Spinal cord (tissue), 10 donors: ENCODE results near the gene C9. TPM values are rescaled to one million over a fixed set of nuclear protein-coding genes. Genes with fewer than 3 reads are reported as not detected.
"Not testable (repeated sequence)": the region's sequence is repeated elsewhere in the genome, so short reads cannot be mapped to it uniquely, and the experiment has no call there.

Source experiments
- DNase-seq, 6 donors: peaks; one replicate each; pipeline versions ENCODE4 v3.0.0 to v3.0.0-alpha.2; 2013 to 2015; ENCODE audit warnings: low spot score in 6 of 6, low read depth in 4 of 6
- H3K27ac ChIP-seq: one replicate; pipeline ENCODE4 v1.5.1; 2013; ENCODE audit warnings: low read depth, low read length, control low read depth
- H3K27me3 ChIP-seq: one replicate; pipeline ENCODE4 v1.6.1; 2013; ENCODE audit warnings: low read length; ENCODE audit not compliant: control insufficient read depth, insufficient read depth
- H3K36me3 ChIP-seq: one replicate; pipeline ENCODE4 v1.6.1; 2013; ENCODE audit warnings: low read length; ENCODE audit not compliant: control insufficient read depth, insufficient read depth
- H3K4me1 ChIP-seq: one replicate; pipeline ENCODE4 v1.6.1; 2013; ENCODE audit warnings: low read length; ENCODE audit not compliant: control insufficient read depth, insufficient read depth
- H3K4me3 ChIP-seq: one replicate; pipeline ENCODE4 v1.5.1; 2013; ENCODE audit warnings: low read depth, low read length, control low read depth
- H3K9me3 ChIP-seq: one replicate; pipeline ENCODE4 v1.6.1; 2013; ENCODE audit warnings: low read length; ENCODE audit not compliant: control insufficient read depth, insufficient read depth
- WGBS: methylation state at CpG from one replicate; pipeline ENCODE4 v1.1.5; 2013; ENCODE audit warnings: missing lambda C conversion rate; ENCODE audit not compliant: insufficient coverage; 5-methylcytosine and 5-hydroxymethylcytosine counted together
- long read RNA-seq, 4 donors: transcript quantifications; one replicate each; lab custom pipeline, GENCODE V29; 2026
- polyA plus RNA-seq, 2 donors: library from polyadenylated mRNA; unstranded; fragments of 120-200 nt; gene quantifications; one replicate each; pipeline ENCODE4 v1.2.1, GENCODE V29; 2013; ENCODE audit not compliant: insufficient read length in 2 of 2
- total RNA-seq, 2 donors: library from RNA; depleted of rRNA in 1 of 2; stranded (reverse); fragments of 120-200 nt in 1 of 2; fragments of >200 nt in 1 of 2; gene quantifications; one replicate each; pipeline versions ENCODE4 v1.2.3 to v1.2.4, GENCODE V29; 2013 to 2014
- donor health status: healthy.

Gene C9
- total RNA-seq (under 1 TPM in 1 of 2 donors, not detected in 1; 0.10 TPM), polyA plus RNA-seq (under 1 TPM in 1 of 2 donors, not detected in 1; 0.08 TPM)
- long read RNA-seq, donor 1: 0 reads
- long read RNA-seq, donor 2: 0 reads
- long read RNA-seq, donor 3: 0 reads
- long read RNA-seq, donor 4: 0 reads

- H3K9me3 ChIP-seq: no peaks in the 10 kb centered on the region
- WGBS: 48% methylated on average over 3 of the region's 6 CpGs
- no peak within 1 kb of the TSS for H3K27ac ChIP-seq
- H3K36me3 ChIP-seq: no peaks in the 10 kb centered on the region
- H3K27me3 ChIP-seq: no peaks in the 10 kb centered on the region
- no peak within 1 kb of the TSS for H3K4me3 ChIP-seq
- no peaks in the 10 kb centered on the region for H3K4me1 ChIP-seq
- no peak for DNase-seq
Observed at GRCh38 chr5:39364367-39364766, at the start of gene C9. C9 (minus strand) TSS chr5:39364495; CDS start chr5:39364464, 31 bp downstream.

DNA sequence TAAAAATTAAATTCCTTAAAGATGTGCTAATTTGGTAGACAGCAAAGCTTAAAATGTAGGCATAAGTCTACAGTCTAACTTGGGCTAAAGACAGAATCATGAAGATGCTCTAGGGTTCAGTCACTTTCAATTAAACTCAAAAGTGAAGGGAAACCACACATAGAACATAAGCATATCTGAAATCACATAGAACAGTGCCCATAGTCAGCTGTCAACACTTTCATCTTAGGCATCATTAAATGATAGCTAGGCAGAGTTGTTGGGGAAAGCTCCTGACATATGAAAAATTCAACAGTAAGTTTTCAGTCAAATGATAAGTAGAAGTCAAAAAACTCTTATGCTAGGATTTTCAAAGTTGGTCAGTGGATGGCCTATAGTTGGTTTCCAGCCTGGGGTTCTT, 49.5 kb upstream of the C9 start:
- H3K4me1 ChIP-seq: no peaks in the 10 kb centered on the region
- no peaks in the 10 kb centered on the region for H3K27me3 ChIP-seq
- H3K4me3 ChIP-seq: no peak overlapping the region
- H3K36me3 ChIP-seq: no peaks in the 10 kb centered on the region
- no peak overlapping the region for H3K27ac ChIP-seq
- no peaks in the 10 kb centered on the region for H3K9me3 ChIP-seq
- DNase-seq: no peak

- Histone ChIP-seq H3K36me3 (no peaks in the 10 kb centered on the region), H3K4me3 (no peak overlapping the region), H3K27ac (no peak overlapping the region), H3K4me1 (no peaks in the 10 kb centered on the region), H3K27me3 (no peaks in the 10 kb centered on the region), H3K9me3 (no peaks in the 10 kb centered on the region)
- 71% methylated on average over 4 of the region's 5 CpGs for WGBS
- DNase-seq: no peak
Observed at GRCh38 chr5:39412721-39413394, 48.6 kb upstream of the C9 start.

DNA sequence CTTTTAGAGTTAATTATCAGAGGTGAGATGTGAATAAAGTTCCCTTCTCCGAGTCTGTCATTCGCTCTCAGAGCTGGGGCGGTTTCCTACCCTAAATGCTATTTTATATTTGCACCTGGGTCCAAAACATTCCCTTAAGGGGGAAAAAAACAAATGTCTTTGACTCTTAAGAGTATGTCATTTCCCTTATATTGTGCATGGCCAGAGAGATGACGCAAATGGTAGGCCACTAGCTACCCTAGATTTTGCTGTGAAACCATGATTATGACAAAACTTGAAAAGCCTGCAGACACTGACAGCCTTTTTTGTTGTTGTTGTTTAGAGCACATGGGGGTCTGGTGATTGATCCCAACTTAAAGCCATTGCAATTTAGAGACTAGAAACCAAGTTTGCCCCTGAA, 47.7 kb upstream of the C9 start:
- Histone ChIP-seq H3K36me3 (no peaks in the 10 kb centered on the region), H3K9me3 (no peaks in the 10 kb centered on the region), H3K4me3 (no peak overlapping the region), H3K27ac (no peak overlapping the region), H3K4me1 (no peaks in the 10 kb centered on the region), H3K27me3 (no peaks in the 10 kb centered on the region)
- WGBS: 100% methylated on average over 1 of the region's 4 CpGs
- no peak for DNase-seq

DNA sequence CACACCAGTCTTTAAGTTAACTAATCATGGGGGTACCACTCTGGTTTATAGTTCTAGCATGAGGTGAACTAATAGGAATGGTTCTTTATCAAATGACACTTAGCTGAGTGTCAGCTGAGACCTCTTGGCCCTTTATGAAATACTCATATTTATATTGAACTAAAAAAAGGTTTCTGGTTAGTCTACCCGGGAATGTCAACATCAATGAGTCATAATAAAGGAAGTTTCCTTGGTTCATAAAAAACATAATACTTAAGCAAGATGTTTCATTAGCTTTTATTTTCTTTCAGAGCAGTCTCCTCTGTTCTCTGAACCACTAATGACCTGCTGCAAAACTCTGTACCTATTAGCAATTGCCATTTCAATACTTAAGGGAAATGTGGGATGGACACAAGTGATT, 46.8 kb upstream of the C9 start:
- DNase-seq: no peak
- WGBS: no CpG with 5 or more reads among the region's 1 CpG
- Histone ChIP-seq H3K36me3 (no peaks in the 10 kb centered on the region), H3K27me3 (no peaks in the 10 kb centered on the region), H3K27ac (no peak overlapping the region), H3K9me3 (no peaks in the 10 kb centered on the region), H3K4me3 (no peak overlapping the region), H3K4me1 (no peaks in the 10 kb centered on the region)

DNA sequence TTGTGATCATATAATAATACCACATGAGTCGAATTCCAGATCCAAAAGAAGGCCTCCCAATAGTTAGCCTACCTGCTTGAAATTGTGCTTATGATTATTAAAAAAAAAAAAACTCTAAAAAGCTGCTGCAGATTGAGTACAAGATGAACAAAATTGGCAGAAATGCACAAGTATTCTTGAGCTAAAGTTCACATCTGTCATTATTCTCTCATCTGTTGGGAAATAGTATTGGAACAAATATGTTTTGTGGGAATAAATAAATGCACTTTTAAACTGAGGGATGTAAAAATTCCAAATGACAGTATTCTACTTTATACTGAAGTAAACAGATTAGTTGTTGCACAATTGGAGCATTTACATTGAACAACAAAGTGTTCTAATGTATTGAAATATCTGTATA, 44.7 kb upstream of the C9 start:
- Histone ChIP-seq H3K9me3 (no peaks in the 10 kb centered on the region), H3K4me3 (no peak overlapping the region), H3K27ac (no peak overlapping the region), H3K27me3 (no peaks in the 10 kb centered on the region), H3K36me3 (no peaks in the 10 kb centered on the region), H3K4me1 (no peaks in the 10 kb centered on the region)
- no peak for DNase-seq
- no CpG with 5 or more reads among the region's 1 CpG for WGBS

- H3K9me3 ChIP-seq: no peaks in the 10 kb centered on the region
- 100% methylated on average over 1 of the region's 5 CpGs for WGBS
- no peaks in the 10 kb centered on the region for H3K4me1 ChIP-seq
- DNase-seq: no peak
- no peak overlapping the region for H3K27ac ChIP-seq
- no peak overlapping the region for H3K4me3 ChIP-seq
- H3K36me3 ChIP-seq: no peaks in the 10 kb centered on the region
- H3K27me3 ChIP-seq: no peaks in the 10 kb centered on the region
Observed at GRCh38 chr5:39405083-39405843, 41.0 kb upstream of the C9 start.

DNA sequence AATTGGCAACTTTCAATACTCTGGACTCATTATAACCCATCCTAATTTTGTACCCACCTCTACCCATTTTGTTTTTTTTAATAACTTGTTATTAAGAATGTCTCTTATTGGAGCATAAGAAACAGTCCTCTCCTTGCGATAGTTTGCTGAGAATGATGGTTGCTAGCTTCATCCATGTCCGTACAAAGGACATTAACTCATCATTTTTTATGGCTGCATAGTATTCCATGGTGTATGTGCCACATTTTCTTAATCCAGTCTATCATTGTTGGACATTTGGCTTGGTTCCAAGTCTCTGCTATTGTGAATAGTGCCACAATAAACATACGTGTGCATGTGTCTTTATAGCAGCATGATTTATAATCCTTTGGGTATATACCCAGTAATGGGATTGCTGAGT, 39.5 kb upstream of the C9 start:
- H3K4me1 ChIP-seq, H3K27me3 ChIP-seq, H3K27ac ChIP-seq, H3K36me3 ChIP-seq, H3K9me3 ChIP-seq, H3K4me3 ChIP-seq, DNase-seq: not testable (repeated sequence)
- no CpG with 5 or more reads among the region's 3 CpGs for WGBS

- not testable (repeated sequence) for H3K27me3 ChIP-seq, H3K36me3 ChIP-seq, H3K4me3 ChIP-seq, H3K9me3 ChIP-seq, DNase-seq, H3K27ac ChIP-seq, H3K4me1 ChIP-seq
Observed at GRCh38 chr5:39402140-39402539, 37.8 kb upstream of the C9 start.
